IPS DF 4.7 (cell line): Measurements from ENCODE around the gene STAC3.

Experiments
- DNase-seq: peaks from one replicate; pipeline ENCODE4 v3.0.0-alpha.2; 2013; ENCODE audit warnings: low spot score; ENCODE audit errors: extremely low read depth

Gene STAC3

DNA sequence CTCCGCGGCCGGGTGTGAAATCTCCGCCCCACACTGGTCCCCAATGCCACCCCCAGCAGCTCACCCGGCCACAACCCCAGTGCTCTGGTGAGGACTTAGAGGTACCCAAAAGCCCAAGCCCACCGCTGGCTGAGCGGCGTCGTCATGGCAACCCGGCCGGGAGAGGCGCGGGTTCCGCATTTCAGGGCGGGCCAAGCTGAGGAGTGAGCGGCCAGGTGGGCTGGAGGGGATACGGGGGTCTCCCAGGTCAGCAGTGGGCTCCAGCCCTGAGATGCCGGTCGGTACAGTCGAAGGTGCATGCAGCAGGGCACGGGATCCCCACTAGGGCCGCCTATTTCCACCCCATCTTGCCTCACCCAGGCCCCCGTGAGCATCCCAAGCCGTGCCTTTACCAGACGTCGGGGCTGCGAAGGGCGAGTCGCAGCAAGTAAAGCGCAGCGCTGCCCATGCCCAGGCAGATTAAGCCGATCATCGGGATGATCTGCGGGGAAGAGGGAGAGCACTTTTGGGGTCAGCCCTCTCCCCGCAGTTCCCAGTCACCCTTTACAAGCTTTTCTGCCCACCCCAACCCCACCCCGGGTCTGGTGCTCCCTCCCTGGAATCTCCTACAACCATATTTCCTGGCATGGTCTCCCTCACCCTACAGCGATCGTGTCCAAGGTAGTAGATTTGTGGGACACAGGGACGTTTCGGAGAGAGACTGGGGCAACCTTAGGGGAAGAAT, 14.6 kb downstream of the STAC3 start:
- no peak for DNase-seq

DNA sequence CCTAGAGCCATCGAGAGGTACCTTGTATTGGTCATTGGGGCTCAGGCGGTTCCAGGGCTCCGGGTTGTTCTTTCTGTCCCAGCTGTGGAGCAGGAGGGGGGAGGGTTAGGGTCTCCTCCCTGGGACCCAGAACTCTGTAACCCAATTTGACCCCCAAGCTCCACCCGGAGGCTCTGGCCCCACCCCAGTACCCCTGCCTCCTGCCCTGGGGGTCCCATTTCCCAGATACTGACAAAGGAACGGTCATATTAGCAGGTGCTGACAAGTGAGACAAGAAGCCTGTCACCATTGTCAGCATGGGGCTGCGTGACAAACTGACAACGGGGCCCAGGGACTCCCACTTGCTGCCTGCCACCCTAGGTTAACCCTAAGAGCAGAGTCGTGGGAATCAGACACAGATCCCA, 15.3 kb downstream of the STAC3 start:
- no peak for DNase-seq

DNA sequence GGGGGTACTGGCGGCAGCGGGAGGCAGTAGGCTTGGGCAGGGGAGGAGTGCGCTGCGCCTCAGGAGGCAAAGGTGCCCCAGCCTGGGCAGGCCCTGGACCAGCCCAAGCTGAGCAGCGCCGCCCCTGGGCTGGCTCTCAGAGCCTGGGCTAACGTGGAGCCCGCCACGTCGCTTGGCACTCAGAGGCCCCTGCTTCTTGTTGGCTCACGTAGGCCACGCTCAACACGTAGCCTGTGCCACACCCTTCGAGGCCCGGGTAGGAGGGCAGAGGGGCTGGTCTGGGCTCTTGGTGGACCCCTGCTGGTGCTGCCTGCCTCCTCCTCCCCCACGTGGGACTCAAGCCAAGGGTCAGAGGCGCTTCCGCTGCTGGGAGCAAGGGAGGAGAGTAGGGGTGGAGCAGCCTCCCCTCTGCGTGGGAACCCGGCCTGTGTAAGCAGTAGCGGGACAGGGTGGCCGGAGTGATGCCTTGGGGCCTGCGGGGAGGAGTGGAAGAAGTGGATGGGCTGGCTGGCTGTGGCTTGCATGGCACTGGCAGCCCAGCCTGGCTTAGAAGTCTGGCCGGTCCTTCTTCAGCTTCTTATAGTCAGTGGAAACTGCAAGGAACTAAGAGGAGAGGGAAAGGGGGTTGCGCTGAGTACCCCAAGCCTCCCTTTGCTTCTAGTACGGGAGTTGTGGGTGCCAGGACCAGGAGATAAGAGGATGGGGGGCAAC, 15.8 kb downstream of the STAC3 start:
- no peak for DNase-seq

DNA sequence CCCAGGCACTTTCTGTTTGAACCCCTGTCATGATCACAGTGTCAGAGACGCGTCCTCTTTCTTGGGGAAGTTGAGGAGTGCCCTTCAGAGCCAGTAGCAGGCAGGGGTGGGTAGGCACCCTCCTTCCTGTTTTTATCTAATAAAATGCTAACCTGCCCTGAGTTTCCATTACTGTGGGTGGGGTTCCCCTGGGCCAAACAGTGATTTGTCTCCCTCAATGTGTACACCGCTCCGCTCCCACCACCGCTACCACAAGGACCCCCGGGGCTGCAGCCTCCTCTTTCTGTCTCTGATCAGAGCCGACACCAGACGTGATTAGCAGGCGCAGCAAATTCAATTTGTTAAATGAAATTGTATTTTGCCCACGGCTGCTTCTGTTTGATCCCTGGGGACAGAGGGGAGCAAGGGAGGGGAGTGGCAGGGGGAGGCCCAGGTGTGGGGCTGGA, 16.4 kb downstream of the STAC3 start:
- no peak for DNase-seq

DNA sequence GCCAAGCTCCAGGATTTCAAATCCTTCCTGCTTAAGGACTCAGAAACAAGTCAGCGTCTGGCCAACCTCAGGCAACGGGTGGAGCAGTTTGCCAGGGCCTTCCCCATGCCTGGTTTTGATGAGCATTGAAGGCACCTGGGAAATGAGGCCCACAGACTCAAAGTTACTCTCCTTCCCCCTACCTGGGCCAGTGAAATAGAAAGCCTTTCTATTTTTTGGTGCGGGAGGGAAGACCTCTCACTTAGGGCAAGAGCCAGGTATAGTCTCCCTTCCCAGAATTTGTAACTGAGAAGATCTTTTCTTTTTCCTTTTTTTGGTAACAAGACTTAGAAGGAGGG, 16.8 kb downstream of the STAC3 start:
- no peak for DNase-seq

DNA sequence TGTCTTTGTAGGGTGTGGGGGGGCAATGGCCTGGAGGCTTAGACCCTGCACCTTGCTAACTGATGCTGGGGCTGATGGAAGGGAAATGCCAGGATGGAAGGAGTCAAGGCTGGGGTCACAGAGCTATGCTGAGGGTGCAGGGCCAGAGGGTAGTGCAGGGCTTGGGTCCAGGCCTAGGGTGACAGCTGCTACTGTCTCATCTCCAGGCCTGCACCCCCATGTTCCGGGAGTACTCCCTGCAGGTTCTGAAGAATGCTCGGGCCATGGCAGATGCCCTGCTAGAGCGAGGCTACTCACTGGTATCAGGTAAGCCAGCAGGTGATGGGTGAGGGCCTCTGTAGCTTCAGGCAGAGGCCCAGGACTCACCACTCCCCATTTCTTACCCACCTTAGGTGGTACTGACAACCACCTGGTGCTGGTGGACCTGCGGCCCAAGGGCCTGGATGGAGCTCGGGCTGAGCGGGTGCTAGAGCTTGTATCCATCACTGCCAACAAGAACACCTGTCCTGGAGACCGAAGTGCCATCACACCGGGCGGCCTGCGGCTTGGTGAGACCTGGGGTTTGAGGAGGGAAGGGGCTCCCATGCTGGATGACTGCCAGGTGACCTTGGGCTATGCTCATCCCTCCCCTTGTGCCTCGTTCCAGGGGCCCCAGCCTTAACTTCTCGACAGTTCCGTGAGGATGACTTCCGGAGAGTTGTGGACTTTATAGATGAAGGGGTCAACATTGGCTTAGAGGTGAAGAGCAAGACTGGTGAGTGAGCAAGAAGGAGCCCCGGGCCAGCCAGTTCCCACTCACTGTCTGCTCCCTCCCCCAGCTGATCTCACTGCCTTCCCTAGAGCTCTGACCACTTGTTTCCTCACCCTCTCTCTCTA, 17.4 kb downstream of the STAC3 start:
- DNase-seq: no peak

DNA sequence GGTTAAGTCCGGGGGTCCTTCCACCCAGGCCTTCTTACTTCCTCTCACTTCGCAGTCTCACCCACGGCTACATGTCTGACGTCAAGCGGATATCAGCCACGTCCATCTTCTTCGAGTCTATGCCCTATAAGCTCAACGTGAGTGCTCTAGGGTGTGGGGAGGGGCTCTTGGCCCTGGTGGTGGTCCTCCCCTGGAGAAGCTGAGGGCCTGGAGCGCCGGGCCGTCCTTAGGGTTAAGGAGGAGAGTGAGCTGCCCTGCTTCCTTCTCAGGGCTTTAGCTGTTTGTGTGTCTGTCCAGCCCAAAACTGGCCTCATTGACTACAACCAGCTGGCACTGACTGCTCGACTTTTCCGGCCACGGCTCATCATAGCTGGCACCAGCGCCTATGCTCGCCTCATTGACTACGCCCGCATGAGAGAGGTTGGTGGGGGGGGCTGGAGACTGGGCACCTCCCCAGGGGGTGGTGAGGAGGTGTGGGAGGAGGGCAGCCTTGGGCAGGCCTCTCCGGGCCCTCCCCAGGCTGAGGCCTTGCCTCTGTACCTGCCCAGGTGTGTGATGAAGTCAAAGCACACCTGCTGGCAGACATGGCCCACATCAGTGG, 18.7 kb downstream of the STAC3 start:
- no peak for DNase-seq

DNA sequence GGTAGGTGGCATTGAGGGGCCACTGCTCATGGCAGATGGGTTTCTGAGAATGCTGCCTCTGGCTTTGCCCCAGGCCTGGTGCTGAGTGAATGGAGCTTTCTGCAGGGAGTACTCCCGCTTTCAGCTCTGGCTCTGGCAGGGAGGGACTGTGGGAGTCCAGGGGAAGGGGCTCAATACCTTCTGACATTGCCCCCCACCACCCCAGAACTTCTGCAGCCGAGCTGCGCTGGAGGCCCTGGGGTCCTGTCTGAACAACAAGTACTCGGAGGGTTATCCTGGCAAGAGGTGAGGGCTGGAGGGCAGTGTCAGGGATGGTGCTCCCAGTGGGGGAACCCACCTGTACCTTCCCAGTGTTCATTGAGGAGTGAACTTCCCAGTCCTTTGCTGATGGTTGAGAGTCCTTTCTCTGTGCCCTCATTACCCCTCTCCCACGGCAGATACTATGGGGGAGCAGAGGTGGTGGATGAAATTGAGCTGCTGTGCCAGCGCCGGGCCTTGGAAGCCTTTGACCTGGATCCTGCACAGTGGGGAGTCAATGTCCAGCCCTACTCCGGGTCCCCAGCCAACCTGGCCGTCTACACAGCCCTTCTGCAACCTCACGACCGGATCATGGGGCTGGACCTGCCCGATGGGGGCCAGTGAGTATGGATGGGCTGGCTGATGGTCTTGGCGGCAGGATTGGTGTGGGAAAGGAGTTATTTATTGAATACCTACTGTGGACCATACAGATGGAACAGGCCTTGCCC, 19.5 kb downstream of the STAC3 start:
- DNase-seq: no peak

DNA sequence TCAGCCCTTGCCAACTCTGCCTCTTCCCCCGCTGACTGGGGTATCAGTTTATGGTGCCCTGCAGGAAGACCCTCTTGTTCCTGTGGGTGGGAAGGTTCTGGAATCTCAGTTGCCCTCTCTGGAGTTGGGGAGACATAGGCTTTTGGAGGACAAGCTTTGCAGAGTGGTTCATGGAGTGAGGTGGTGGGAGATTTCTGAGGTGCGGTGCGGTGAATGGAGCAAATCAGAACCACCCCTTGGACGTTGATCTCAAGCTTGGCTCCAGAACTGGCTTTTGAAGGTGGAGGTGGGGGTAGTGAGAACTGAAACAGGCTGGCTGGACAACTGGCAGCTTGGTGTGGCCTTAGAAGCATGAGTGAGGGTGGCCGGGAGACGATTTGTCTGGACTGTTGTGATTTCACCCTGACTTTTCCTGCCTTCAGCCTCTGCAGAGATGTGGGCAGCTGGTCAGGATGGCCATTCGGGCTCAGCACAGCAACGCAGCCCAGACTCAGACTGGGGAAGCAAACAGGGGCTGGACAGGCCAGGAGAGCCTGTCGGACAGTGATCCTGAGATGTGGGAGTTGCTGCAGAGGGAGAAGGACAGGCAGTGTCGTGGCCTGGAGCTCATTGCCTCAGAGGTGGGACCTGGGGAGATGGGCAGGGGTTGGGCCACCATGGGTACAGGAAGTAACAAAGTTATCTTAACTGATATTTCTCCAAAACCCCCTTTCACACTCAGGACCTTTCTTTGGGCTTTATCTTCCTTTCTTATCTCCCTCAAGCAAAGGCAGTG, 20.4 kb downstream of the STAC3 start:
- no peak for DNase-seq

DNA sequence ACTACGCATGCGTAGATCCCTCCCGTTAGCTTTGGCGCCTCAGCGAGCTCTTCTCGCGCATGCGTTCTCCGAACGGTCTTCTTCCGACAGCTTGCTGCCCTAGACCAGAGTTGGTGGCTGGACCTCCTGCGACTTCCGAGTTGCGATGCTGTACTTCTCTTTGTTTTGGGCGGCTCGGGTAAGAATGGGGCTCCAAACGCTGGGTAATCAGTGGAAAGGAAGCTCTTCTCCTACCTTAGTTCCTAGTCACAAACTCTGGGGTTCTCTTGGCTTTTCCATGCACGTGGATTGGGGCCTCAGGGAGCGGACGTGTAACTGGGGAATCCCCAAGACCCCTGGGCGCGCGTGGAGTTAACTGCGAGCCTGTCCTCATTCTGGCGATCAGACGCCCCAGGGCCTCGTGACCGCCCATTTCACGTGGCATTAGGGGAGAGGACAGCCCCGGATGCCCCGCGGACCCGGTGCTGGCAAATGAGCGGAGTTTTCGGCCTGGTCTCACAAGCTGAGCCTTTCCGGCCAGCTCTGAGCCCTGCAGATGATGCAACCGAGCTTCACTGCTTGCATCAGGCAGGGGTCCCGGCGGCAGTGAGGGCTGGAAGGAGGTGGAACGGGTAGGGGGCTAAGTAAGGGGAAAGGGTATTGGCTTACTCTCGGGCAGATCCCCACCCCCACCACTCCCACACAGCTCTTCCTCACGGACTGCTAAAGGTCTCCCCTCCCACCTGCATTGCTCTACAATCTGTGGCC, 21.2 kb downstream of the STAC3 start, which contains the start of gene SHMT2:
Gene SHMT2 (plus strand): TSS at position 78 of the 747 bp plus-strand sequence. CDS start 68 bp downstream, at position 146.
- DNase-seq: peak; percentile 96

DNA sequence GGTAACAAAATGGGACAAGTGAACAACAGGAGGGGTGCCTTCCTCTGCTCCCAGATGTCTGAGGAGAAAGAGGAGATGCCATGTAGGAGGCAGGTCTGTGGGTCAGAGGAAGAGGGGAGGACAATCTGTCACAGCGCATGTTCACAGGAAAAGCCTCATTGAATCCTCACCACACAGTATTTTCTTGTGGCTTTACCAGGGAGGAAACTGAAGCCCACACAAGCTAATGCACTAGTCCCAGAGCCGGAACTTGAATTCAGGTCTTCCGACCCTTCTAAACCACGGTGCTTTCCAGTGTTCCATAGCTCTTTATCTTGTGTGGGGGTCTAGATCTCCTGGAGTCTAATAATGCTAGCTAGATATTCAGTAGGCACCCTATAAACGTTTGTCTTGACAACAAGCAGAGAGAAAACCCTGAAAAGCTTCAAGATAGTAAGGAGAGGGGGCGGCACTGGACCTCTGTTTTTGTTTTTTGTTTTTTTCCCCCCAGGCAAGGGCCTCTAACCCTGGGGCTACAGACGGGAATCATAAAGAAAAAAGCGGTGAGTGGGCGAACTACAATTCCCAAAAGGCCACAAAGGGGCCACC, 21.8 kb downstream of the STAC3 start:
- no peak for DNase-seq

DNA sequence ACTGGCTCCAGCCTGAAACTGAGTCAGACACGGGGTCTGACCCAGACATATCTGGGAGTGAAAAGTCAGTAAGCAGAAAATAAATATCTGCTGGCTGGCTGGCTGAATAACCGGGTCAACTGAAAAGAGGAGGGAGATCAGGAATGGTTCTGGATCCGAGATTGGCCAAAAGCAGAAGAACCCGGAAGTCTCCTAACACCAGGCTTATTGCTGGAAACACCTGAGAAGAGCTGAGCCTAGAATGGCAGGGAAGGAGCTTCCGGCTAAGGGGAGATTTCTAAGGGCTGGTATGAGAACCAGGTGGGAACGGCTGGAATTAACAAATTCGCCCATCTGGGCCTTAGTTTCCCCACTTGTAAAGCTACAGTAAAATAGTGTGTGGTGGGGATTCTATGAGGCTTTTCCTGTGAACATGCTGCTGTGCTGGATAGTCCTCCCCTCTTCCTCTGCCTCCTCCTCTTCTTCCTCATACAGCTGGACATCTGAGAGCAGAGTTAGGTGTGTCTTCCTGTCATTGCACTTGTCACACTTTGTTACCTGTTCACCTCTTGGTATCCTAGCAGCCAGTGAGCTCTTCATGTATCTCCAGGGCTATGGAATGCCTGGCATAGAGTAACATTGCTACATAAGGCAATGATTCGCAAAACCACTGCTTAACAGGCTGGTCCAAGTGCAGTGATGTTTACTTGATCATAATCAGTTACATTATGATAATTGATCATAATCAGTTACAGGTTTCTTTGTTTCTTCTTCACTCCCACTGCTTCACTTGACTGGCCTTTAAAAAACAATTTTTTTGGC, 23.5 kb downstream of the STAC3 start:
- no peak for DNase-seq

DNA sequence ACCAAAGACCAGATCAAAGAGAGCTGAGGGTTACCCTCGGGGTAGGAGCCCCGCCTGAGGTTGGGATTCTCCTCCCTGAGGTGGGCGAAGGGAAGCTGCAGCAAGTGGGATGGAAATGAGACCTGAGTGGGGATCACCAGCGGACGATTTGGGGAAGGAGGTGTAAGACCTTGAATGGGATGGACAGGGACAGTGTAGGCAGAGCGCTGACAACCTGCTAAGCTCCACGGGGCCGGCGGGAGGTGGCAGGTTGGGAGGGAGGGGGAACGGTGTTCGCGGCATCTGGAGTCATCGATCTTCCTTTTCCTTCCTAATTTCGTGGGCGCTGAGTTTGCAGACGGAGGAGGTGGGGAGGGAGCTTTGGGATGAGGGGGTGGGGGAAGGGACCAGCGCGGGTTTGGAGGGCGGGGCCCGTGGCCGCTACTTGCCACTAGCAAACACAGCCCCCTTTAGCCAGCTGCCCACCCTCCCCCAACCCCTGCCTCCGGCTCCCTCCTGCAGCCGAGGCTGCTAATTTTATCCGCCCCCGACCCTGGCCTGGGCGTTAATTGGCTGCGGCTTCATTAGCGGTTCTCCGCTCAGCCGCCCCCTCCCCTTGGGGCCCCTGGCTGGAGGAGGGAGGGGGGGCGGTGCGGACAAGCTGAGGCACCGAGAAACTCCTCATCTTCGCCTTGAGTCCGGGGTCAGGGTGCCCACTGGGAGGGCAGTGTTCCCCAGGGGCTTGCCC, 24.2 kb downstream of the STAC3 start:
- no peak for DNase-seq

DNA sequence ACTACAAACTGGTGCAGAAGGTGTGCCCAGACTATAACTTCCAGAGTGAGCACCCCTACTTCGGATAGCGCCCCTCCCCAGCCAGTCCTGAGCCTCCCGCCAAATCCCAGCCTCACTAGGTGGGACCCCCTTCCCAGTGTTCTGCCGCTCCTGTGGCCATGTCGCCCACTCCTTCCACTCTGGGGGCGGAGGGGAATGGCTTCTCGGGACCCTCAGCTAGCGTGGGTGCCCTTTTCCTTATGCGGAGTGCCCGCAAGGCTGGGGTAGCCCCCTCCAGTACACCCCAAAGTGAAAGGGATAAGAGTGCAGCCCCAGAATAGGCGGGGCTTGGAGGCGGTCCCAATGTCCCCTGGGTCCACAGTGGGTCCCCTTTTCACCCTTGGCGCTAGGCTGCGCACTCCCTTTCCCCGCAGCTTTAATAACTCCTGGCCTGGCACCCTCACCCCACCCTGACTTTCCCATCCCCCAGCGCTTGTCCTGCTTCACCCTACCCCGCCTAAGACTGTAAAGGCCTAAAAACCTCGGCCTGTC, 25.2 kb downstream of the STAC3 start:
- no peak for DNase-seq

DNA sequence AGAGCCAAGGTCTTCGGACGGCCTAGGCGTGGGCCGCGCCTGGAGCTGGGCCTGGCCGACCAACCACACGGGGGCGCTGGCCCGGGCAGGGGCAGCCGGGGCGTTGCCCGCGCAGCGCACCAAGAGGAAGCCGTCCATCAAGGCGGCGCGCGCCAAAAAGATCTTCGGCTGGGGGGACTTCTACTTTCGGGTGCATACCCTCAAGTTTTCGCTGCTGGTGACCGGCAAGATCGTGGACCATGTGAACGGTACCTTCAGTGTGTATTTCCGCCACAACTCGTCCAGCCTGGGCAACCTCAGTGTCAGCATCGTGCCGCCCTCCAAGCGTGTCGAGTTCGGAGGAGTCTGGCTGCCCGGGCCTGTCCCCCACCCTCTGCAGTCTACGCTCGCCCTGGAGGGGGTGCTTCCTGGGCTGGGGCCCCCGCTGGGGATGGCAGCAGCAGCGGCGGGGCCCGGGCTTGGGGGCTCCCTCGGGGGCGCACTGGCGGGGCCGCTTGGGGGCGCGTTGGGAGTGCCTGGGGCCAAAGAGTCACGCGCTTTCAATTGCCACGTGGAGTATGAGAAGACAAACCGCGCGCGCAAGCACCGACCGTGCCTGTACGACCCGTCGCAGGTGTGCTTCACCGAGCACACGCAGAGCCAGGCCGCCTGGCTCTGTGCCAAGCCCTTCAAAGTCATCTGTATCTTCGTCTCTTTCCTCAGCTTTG, 25.9 kb downstream of the STAC3 start:
- no peak for DNase-seq

DNA sequence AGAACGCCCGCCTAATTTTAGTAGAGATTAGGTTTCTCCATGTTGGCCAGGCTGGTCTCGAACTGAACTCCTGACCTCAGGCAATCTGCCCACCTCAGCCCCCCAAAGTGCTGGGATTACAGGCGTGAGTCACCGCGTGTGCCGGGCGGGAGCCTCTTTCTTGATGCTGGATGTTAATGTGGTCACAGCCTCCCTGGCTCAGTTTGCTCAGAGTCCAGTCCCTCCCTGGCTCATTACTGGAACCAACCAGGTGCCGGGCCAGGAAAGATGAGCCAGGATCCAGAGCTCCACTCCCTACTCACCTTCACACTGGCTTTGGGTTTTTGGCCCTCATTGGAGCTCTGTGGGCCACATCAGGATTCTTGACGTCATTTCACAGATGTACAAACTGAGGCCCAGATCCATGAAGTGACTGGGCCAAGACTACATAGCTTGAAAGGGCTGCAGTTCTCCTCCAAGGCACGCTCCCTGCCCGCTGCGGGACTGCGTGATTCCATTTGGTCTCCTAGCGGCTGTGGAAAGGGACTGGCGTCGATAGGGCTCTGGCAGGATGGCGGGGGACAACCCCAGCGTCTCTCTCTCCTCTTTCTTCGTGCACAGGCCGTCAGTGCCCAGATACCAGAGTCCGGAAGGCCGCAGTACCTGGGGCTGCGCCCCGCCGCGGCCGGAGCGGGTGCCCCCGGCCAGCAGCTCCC, 26.6 kb downstream of the STAC3 start:
- DNase-seq: no peak
